Panc1 (cell line): Measurements from ENCODE around the gene RIPPLY2.

Experiments used
- CTCF ChIP-seq: fragments of 450-650 bp; IDR thresholded peaks from 2 replicates; pipeline ENCODE4 v1.5.1; 2017; ENCODE audit warnings: mild to moderate bottlenecking
- POLR2AphosphoS5 ChIP-seq: IDR thresholded peaks from 2 replicates; pipeline ENCODE4 v1.6.1; 2012; ENCODE audit warnings: mild to moderate bottlenecking, low read depth, low read length, moderate library complexity

GRCh38 chr6:83847179-83847578, 6.0 kb upstream of the RIPPLY2 start:
- TF ChIP-seq CTCF = no peak
- TF ChIP-seq POLR2AphosphoS5 = no peak
